ENCODE results near the gene TMEM222. TPM values are rescaled to one million over a fixed set of nuclear protein-coding genes. Genes with fewer than 3 reads are reported as not detected.

The TMEM222 gene, protein sequence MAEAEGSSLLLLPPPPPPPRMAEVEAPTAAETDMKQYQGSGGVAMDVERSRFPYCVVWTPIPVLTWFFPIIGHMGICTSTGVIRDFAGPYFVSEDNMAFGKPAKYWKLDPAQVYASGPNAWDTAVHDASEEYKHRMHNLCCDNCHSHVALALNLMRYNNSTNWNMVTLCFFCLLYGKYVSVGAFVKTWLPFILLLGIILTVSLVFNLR
- total RNA-seq (2022; extraction: Qiagen RNA extraction; ENCODE audit: low read depth): 43.0 to 50.7 TPM (median 50.1 TPM) in 5 replicates

DNA sequence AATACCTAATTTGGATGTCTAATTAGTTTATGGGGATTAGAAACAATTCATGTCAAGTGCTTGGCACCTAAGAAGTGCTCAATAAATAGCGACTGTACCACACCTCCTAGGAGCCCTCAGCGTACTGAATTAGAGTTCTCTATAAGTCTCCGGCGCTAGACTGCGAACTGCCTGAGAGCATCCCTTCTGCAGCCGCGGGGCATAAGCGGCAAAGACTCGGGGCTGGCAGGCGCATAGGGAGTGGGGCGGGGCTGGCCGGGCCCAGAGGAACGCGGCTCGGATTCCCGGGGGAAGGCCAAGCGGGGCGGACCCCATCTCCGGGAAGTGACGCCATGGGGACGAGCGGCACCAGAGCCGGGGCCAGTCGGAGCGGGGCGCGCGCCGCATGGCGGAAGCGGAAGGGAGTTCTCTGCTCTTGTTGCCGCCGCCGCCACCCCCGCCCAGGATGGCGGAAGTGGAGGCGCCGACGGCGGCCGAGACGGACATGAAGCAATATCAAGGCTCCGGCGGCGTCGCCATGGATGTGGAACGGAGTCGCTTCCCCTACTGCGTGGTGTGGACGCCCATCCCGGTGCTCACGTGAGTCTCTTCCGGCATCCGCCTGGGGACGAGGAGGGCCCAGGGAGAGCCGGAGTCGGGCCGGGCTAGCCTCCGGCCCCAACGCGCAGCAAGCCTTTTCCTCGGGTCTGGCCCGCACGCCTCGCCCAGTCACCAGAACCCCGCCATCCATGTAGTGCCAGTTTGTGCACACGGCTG lies at the start of gene TMEM222:
TMEM222 (plus strand) TSS at position 351 of the 756 bp plus-strand sequence; CDS start at position 386, 35 bp downstream.

DNA sequence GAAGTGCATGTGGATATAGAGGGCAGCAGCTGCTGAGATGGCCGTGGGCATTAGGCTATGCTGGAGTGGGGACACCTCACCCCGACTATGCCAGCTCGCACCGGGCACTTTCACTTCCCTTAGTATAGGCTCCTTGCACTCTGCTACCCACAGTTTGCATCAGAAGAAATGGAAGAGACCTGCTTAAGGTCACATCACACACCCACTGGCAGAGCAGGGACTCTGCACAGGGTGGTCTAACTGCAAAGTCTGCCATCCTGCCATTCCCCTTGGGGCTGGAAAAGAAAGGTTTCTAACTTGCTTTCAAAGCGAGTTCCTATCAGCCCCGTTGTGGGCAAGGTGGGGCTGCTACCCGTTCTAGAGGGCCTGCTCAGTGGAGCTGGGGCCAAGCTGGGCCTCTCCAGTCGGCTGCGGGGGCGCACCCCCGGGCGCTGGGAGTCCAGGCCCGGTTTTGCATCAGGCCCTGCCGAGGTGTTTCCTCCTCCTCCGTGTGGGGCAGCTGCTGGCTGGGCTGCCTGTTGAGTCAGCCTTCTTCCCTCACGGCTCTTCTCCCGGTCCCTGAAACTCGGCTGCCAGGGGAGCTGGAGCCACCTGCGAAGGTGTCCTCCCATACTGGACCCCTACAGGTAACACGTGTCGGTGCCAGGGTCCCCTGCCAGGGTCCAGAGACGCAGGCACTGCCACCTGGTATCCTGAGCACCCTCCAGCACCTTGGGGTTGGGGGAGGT lies 19.7 kb downstream of the TMEM222 start, which contains the start of gene SYTL1:
SYTL1 (plus strand) TSS at position 498 of the 728 bp plus-strand sequence. CDS start 3,313 bp downstream, outside the sequence.

DNA sequence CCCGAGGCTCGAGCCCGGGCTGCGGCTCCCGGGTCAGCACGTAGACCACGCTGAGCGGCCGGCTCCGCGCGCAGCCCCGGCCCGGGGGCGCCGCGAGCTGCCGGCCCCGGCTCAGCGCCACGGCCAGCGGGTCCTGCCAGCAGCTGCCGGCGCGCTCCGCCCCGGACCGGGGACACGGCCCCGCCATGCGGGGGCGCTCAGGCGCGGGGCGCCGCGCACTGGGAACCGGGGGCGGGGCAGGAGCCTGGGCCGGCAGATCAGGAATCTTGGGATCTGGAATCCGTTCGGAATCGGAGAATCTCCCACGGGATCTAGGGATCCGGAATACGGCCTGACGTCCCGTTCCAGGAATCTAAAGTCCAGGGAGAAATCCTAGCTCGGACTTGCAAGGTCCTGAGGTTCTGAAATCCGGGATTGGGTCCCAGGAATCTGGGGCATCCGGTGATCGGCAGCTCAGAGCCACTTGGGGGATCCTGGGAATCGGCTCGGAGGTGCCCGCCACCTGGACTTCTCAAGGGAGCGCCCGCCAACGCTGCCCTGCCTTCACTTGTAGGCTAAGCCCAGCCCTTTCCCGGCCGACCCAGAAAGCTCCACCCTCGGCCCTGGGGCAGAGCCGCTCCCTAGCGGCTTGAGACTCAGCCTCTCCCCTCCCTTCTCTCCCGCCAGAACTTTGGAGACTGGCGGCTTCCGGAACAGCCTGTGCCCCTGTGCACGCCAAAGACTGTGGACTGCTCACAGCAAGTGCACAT lies 44.6 kb downstream of the TMEM222 start, which contains the start of gene MAP3K6:
MAP3K6 (minus strand) TSS at position 551 of the 749 bp plus-strand sequence; CDS start at position 187, 364 bp downstream.

DNA sequence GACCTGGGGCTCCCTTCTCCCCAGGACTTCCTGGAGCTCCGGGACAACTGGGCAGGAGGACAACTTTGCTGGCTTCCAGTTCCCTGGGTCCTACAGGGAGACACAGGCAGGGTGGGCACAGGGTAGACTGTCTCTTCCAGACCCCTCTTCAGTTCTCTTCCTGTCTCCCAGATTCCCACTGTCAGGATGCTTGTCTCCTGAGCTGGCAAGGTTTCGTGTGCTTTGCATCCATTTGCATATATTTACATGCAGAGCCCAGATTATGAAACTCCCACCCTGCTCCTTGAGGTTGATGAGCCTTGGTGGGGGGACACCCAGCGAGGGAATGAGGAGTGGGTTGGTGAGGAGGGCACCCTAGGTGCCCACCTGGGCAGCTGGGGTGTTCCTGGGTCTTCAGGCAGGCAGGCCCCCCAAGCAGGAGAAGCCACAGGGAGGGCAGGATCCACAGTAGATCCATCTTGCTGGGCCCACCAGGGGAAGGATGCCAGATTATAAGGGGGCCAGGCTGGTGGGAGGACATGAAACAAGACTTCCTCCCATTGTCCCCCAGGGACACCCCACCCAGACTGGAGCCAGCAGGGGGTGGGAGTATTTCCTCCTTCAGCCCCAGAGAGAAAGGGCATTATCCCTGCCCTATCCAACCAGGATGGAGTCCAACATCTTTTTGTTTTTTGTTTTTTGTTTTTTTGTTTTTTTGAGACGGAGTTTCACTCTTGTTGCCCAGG lies 52.6 kb downstream of the TMEM222 start, which contains the start of gene FCN3:
FCN3 (minus strand) TSS at position 463 of the 725 bp plus-strand sequence; CDS start at position 457, 6 bp downstream.

DNA sequence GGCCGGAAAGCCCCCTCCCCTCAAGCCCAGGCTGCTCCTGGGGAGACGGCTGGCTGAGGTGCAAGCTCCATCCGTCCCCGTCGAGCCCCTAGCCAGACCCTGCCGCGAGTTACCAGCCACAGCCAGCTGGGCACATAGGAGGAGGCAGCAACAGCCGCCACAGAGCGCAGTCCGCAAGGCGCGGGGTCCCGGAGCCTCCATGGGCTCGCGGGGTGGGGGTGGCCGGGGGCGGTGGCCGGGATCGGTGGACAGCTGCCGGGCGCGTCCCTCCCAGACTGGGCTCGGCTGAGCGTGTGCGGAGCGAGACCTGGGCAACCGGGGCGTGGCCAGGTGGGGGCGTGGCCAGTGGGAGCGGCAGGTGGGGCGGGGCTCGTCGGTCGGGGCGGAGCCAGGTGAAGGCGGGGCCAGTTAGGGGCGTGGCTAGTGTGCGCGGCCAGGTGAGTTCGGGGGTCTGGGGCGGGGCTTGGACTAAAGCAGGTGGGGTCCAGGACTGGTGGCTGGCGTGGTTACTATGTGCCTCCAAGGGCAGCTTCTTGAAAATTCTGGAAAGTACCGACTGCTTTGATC lies 61.2 kb downstream of the TMEM222 start, which contains the start of gene CD164L2:
CD164L2 (minus strand) TSS at position 295 of the 567 bp plus-strand sequence; CDS start at position 201, 94 bp downstream.

Other genes starting within 250 kb of the TMEM222 start
- 11.5 to 13.9 TPM (median 12.0 TPM) in 5 replicates for gene SLC9A1, start 167.0 kb upstream of the TMEM222 start, total RNA-seq (2022; extraction: Qiagen RNA extraction; ENCODE audit: low read depth)
- gene WDTC1, start 87.5 kb upstream of the TMEM222 start, total RNA-seq (2022; extraction: Qiagen RNA extraction; ENCODE audit: low read depth): 6.1 to 8.5 TPM (median 8.1 TPM) in 5 replicates
- gene SYTL1, start 19.9 kb downstream of the TMEM222 start, total RNA-seq (2022; extraction: Qiagen RNA extraction; ENCODE audit: low read depth): 0.12 to 0.66 TPM (median 0.50 TPM) in 5 replicates
- gene MAP3K6, start 44.8 kb downstream of the TMEM222 start, total RNA-seq (2022; extraction: Qiagen RNA extraction; ENCODE audit: low read depth): 6.8 to 9.6 TPM (median 9.2 TPM) in 5 replicates
- not detected in 5 replicates for gene FCN3, start 52.7 kb downstream of the TMEM222 start, total RNA-seq (2022; extraction: Qiagen RNA extraction; ENCODE audit: low read depth)
- gene CD164L2, start 61.2 kb downstream of the TMEM222 start, total RNA-seq (2022; extraction: Qiagen RNA extraction; ENCODE audit: low read depth): not detected in 5 replicates
- 1.6 to 2.3 TPM (median 1.8 TPM) in 5 replicates for gene GPR3, start 70.5 kb downstream of the TMEM222 start, total RNA-seq (2022; extraction: Qiagen RNA extraction; ENCODE audit: low read depth)
- 40.1 to 52.5 TPM (median 48.7 TPM) in 5 replicates for gene WASF2, start 168.0 kb downstream of the TMEM222 start, total RNA-seq (2022; extraction: Qiagen RNA extraction; ENCODE audit: low read depth)